Ascending aorta (tissue), 2 donors: Measurements from ENCODE around the gene PIP5K1C. TPM values are rescaled to one million over a fixed set of nuclear protein-coding genes. Genes with fewer than 3 reads are reported as not detected.
A peak's percentile ranks its signal among the peaks of the same experiment; 100 is the strongest.

Source experiments
- DNase-seq, 2 donors: peaks; one replicate each; pipeline ENCODE4 v3.0.0-alpha.2; 2019; ENCODE audit warnings: low spot score in 2 of 2
- H3K27ac ChIP-seq, 2 donors: fragments of 200-600 bp; sonication (generic); one replicate each; pipeline ENCODE4 v1.5.1; 2016 to 2017; ENCODE audit warnings: mild to moderate bottlenecking in 1 of 2
- H3K27me3 ChIP-seq: fragments of 200-600 bp; sonication (generic); one replicate; pipeline ENCODE4 v1.5.1; 2017
- H3K36me3 ChIP-seq, 2 donors: fragments of 200-600 bp; sonication (generic); one replicate each; pipeline ENCODE4 v1.5.1; 2016
- H3K4me1 ChIP-seq, 2 donors: fragments of 200-600 bp; sonication (generic); one replicate each; pipeline ENCODE4 v1.5.1; 2016 to 2017; ENCODE audit warnings: mild to moderate bottlenecking in 1 of 2
- H3K4me3 ChIP-seq, 2 donors: fragments of 200-600 bp; sonication (generic); one replicate each; pipeline ENCODE4 v1.5.1; 2016 to 2017; ENCODE audit warnings: mild to moderate bottlenecking in 1 of 2
- H3K9me3 ChIP-seq, 2 donors: fragments of 200-600 bp; sonication (generic); one replicate each; pipeline ENCODE4 v1.5.1; 2016
- CTCF ChIP-seq, 3 experiments: fragments of 200-600 bp in 2 of 3; fragments of 450-650 bp in 1 of 3; sonication (generic) in 2 of 3; IDR thresholded peaks; one replicate each; pipeline ENCODE4 v1.5.1; 2016 to 2019; ENCODE audit warnings: antibody characterized with exemption in 3 of 3, mild to moderate bottlenecking in 1 of 3, moderate library complexity in 1 of 3
- intact Hi-C: fragments of 100-400 bp; cut with DNase I; formaldehyde crosslinking; loops from one replicate; pipeline ENCODE4 v1.15.1; 2023
- total RNA-seq: library from RNA; depleted of rRNA; stranded (reverse); fragments of >200 nt; gene quantifications from one replicate; pipeline ENCODE4 v1.1.0, GENCODE V29; 2016

Gene PIP5K1C
- total RNA-seq, 1 donor from 2014 or later, result 87.3 TPM

- Histone ChIP-seq H3K9me3 (no peaks in the 10 kb centered on the region), H3K27ac (no peak overlapping the region), H3K27me3 (no peaks in the 10 kb centered on the region), H3K4me1 (peaks cover 9 to 39% of the 10 kb centered on the region in 2 donors), H3K36me3 (peaks cover 50 to 51% of the 10 kb centered on the region in 2 donors), H3K4me3 (no peak overlapping the region)
- TF ChIP-seq CTCF (IDR thresholded peaks at IDR 0.05), result peak; percentile 88 to 96 (median 94)
- intact Hi-C loops, result loop anchor here (1.0 kb wide), 1 partner anchor 34 kb away; the partner anchor contains the start of gene PIP5K1C
- DNase-seq, result no peak
These were observed 34.4 kb downstream of the PIP5K1C start for GRCh38 chr19:3665681-3666544.

- DNase-seq, result no peak
These were observed 35.2 kb downstream of the PIP5K1C start for GRCh38 chr19:3664879-3665642.

GRCh38 chr19:3663838-3664237, 36.4 kb downstream of the PIP5K1C start:
- Histone ChIP-seq H3K4me3 (no peak overlapping the region), H3K36me3 (peaks cover 67 to 69% of the 10 kb centered on the region in 2 donors), H3K27ac (no peak overlapping the region), H3K27me3 (no peaks in the 10 kb centered on the region), H3K9me3 (no peaks in the 10 kb centered on the region), H3K4me1 (peaks cover 0 to 21% of the 10 kb centered on the region in 2 donors)
- DNase-seq, result no peak
- intact Hi-C loops, result no loop called here
- no peak for TF ChIP-seq CTCF (IDR thresholded peaks at IDR 0.05)

More at GRCh38 chr19:3664879-3665642, 35.2 kb downstream of the PIP5K1C start:
- H3K36me3 ChIP-seq, result peaks cover 56 to 58% of the 10 kb centered on the region in 2 donors
- H3K4me1 ChIP-seq, result peaks cover 5 to 33% of the 10 kb centered on the region in 2 donors
- intact Hi-C loops, result no loop called here
- H3K9me3 ChIP-seq, result no peaks in the 10 kb centered on the region
- no peak for TF ChIP-seq CTCF (IDR thresholded peaks at IDR 0.05)
- H3K27me3 ChIP-seq, result no peaks in the 10 kb centered on the region
- no peak overlapping the region for H3K4me3 ChIP-seq
- no peak overlapping the region for H3K27ac ChIP-seq

- DNase-seq, result no peak
- TF ChIP-seq CTCF (IDR thresholded peaks at IDR 0.05), result no peak
- H3K9me3 ChIP-seq, result no peaks in the 10 kb centered on the region
- H3K4me1 ChIP-seq, result peaks cover 0 to 7% of the 10 kb centered on the region in 2 donors
- no peak overlapping the region for H3K4me3 ChIP-seq
- no peak overlapping the region for H3K27ac ChIP-seq
- H3K27me3 ChIP-seq, result no peaks in the 10 kb centered on the region
- intact Hi-C loops, result no loop called here
- H3K36me3 ChIP-seq, result peaks cover 81 to 85% of the 10 kb centered on the region in 2 donors
These were observed 38.7 kb downstream of the PIP5K1C start for GRCh38 chr19:3661284-3662238.
